Stimulated activated CD4-positive, alpha-beta T cell treated with anti-CD3 and anti-CD28 coated beads, Interleukin-1b, Interleukin-23, amount 100 ng/mL, for 48 hours (primary cell): ENCODE measurements around the gene ANGPTL2.
"Not testable (repeated sequence)": the region's sequence is repeated elsewhere in the genome, so short reads cannot be mapped to it uniquely, and the experiment has no call there.

Source experiments
- DNase-seq: peaks from one replicate; pipeline ENCODE4 v3.0.0-alpha.2; 2020

ANGPTL2 gene, protein sequence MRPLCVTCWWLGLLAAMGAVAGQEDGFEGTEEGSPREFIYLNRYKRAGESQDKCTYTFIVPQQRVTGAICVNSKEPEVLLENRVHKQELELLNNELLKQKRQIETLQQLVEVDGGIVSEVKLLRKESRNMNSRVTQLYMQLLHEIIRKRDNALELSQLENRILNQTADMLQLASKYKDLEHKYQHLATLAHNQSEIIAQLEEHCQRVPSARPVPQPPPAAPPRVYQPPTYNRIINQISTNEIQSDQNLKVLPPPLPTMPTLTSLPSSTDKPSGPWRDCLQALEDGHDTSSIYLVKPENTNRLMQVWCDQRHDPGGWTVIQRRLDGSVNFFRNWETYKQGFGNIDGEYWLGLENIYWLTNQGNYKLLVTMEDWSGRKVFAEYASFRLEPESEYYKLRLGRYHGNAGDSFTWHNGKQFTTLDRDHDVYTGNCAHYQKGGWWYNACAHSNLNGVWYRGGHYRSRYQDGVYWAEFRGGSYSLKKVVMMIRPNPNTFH

DNA sequence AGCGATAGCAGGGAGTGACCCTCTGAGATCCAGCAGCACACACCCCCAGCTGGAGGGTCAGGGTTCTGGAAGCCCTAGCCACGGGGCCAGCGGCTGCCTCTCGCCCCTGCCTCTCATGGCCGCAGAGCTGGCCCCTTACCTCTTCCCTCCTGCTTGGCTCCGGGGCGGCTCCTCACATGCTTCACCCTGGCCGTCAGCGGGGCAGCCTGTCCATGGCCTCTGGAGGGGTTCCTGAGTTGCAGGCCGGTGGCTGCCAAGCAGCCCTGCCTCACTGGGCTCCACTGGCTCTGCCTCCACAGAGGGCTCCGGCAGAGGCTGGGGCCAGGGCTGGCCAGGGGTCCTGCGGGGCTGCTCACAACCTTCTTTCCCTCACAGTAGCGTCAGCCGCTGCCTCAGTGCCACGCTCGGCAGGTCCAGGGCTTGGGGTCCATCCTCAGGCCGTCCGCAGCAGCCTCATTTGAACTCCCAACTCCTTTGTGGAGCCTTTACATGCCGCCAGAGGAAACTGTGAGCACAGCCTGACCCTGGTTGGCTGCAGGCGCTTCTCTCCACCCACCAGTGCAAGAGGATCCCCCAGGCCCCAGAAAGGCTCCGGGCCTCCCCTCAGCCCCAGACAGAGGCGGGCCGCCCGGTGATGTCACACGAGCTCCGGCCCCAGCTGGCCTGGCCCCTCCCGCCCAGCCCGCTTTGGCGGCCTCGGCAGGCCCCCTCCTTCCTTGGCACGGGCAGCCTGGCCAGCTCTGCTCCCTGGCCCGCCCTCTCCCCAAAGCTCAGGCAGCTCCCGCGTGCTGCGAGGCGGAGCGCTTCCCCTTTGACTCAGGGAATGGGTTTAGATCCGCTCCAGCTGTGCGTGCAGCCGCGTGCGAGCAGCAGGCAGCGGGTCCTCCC, at the start of gene ANGPTL2:
ANGPTL2 (minus strand) TSS at position 460 of the 888 bp plus-strand sequence. CDS start 13,904 bp downstream, outside the sequence.
- peak; percentile 32 for DNase-seq

DNA sequence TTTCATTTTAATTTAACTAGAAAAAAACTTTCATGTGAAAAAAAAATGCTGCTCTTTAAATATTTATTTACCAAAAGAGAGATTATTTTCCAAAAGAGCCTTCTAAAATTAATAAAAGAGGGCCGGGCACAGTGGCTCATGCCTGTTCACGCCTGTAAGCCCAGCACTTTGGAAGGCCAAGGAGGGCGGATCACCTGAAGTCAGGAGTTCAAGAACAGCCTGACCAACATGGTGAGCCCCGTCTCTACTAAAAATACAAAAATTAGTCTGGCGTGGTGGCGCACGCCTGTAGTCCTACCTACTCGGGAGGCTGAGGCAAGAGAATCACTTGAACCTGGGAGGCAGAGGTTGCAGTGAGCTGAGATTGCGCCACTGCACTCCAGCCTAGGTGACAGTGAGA, 48.9 kb upstream of the ANGPTL2 start:
- DNase-seq: not testable (repeated sequence)

DNA sequence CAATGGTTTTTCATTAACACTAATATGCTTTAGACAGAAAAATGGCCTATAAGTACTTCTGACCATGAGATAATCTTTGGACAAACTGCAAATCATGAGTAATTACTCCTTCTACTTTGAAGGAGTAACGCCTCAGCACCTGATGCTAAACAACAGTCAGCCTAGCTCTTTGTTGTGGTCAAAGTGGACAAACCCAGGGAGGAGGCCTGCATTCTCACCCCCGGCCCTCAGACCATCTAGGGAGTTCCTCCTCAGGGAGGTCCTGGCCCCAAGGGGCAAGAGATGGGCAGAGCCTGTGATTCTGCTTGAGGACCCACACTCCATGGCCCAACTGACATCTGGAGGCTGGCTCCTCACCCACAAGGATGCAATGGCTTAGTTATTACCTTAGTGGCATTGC, 48.2 kb upstream of the ANGPTL2 start:
- no peak for DNase-seq

DNA sequence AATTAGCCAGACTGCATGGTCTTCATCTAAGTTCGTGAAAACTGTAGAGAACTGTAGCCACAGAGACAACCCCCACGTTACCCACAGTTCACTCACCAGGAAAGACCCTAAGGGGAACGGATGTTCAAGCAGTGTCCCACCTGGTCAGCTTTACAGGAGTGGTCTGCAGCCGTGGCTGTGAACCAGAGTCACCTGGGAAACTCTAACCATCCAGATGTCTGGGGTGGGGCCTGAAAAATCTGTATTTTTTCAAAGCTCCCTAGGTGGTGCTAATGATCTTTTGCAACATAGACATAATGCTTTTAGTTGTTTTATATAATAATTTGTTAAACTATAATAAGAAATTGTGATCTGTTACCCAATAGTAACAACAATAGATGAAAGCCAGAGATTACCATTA, 47.7 kb upstream of the ANGPTL2 start:
- no peak for DNase-seq

DNA sequence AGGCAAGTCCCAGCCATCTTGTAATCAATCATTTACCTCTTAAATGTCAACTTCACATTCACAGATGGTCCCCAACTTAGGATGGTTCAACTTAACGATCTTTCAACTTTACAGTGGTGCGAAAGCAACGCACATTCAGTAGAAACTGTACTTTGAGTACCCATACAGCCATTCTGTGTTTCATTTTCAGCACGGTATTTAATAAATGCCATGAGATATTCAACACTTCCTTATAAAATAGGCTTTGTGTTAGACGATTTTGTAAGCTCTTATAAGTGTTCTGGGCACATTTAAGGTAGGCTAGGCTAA, 47.1 kb upstream of the ANGPTL2 start:
- no peak for DNase-seq

DNA sequence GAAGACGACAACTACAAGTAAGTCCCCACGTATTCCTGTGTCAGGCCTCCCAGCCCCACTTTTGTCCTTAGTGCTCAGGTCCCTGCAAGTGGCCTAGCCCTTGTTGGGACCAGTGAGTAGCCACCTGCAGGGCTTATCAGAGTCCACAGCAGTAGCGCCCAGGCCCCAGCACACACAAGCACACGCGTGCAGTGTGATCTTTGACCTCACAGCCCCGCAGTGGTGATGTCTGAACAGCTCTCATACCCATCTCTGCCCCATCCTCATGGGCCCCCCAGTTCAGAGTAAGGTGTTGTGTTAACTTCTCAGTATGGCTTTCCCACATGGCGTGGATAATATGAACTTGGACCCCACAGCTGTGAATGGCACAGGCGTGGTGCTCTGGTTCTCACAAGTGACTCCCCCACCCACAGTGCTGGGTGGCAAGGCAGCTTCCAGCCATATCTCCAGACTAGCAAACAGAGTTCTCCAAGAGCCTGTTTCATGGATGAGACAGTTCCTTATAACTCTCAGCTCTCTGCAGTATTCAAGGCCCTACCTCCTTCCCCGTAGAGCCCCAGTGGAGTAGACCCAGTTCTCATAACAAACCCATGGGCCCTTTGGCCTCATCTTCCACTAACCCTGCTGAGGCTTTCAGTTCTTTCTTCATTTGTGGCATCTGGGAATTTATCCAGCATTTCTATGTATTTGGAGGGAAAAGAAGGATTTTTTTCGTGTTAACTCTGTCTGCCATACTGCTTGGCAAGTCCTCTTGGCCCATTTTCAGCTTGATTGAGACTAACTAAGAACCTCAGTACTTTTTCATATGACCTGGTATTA, 46.5 kb upstream of the ANGPTL2 start:
- no peak for DNase-seq

DNA sequence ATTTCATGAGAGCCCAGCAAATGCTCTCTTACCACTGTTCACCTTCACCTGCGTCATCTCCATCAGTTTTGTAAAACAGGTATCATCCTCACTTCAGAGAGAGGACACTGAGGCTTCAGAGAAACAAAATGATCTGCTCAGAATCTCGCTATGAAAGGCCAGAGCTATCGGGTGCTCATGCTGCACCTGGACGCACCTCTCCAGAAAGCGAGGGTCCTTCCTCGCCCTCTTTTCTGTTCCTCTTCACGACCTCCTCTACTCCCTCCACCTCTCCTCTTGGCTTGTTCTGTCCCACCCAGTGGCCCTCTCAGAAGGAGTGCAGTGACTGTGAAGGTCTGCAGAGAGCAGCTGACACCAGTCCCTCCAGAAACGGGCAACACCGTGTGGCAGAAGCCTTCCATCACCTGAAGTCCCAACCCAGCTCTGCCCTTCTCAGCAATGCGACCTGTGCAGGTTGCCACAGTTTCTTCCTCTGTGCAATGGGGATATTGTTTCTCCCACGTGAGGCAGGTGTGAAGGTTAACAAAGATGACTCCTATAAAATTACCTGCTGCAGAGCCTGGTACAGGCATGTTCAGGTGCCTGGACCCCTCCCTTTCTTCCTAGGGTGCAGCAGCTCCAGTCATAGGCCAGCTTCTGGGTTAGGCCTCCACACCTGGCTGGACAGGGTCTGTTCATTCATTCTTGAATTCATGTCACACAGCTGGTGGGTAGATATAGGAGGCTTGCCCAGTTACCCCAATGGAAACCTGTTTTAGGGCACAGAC, 45.3 kb upstream of the ANGPTL2 start:
- DNase-seq: no peak

DNA sequence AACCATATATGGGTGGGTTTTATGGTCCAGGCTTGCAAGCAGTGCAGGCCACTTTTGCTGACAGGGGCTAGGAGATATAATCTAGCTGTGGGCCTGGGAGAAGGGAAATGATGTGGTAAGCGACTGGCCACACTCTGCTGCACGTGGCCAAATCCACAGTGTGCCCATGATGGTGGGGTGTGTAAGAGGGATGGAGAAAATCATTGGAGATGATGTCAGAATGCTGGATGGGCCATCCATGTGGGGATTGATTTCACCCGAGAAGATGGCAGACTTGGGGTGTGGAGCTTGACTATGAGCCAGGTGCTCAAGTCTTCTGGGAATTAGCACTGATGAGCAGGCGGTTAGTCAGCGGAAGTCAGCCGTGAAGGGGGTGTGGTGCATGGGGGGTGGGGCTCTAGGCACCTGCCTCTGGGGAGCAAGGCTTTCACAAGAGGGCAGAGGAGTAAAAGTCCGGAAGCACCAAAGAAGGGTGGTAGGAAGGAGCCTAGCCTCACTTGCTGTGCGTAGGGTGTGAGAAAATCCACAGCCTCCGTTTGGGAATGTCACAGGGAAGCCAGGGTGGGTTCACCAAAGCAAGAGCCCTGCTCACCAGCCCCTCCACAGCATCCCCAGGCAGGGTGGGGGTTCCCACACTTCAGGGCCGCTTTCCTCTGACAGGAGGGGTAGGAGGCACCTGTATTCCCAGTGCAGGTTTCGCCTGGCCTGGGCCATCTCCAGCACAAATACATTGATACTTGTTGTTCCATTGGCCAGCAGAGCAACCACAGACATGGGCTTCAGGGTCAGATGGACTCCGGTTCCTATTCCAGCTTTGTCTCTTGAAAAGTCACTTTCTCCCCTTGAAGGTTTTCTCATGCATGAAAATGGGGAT, 44.5 kb upstream of the ANGPTL2 start:
- no peak for DNase-seq

DNA sequence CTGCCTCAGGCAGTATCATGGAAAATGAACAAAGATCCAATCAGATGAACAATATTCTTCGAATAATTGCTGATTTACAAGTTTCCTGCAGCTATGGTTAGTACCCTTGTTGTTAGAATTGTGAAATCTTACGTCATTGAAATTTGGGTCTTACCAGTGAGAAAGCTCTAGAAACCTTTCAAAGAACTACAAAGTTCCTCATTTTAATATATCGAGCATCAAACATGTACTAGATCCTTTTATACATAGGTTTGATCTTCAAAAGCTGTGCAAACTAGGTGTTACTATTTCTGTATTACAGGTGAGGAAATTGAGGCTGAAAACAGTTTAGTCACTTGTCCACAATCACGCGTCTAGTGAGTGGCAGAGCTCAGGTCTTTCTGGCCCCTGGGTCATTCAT, 43.7 kb upstream of the ANGPTL2 start:
- no peak for DNase-seq

DNA sequence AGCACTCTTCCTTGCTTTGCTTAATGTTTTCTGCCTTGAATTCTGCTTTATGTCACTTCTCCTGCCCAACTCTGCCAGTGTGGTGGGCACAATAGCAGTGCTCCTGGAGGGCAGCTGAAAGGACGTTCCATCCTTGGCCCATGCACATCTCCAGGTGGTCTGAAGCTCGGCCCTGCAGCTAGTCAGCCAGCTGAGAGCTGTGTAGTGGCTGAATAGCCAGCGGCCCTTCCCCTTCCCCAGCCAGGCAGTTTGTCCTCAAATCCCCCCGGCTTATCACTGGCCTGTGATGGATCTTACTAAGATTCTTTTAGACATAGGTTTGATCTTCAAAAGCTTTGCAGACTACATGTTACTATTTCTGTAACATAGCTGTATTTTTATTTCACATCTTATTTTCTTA, 42.7 kb upstream of the ANGPTL2 start:
- no peak for DNase-seq

DNA sequence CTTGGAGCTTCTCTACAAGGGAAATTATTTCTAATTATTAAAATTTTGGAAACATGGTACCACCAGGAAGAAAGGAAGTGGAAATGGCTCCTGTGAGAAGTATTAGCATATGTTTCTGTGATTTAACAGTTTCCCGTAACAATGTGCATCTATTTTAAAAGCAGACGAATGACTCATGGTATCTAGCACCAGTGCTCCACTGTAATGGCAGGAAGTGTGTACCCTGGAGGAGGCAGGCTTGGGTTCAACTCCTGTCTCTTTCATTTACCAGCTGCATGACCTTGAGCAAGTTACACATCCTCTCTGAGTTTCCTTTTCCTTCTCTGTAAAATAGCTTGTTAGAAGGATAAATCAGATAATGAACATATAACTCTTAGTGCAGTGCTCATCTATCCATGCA, 41.0 kb upstream of the ANGPTL2 start:
- peak; percentile 11 for DNase-seq

DNA sequence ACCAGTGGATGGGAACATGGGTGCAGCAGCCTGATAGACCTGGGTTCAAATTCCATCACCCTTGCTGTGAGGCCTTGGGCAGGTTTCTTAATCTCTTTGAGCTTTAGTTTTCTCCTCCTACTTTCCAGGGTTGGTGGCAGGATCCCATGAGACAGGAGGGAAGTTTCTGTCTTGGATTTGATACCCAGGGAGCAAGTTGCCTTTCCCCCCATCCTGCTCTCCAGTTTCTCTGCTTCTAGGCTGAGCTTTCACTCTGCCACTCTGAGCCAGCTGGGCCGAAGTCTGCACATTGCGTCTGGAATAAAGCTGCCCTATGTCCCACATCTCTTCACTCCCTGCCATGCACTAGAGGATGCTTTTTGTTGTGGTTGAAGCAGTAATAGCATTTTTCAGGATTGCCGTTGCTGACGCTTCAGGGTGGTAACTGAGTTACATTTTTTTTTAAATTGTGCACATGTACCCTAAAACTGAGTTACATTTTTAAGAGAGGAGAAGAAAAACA, 40.5 kb upstream of the ANGPTL2 start:
- DNase-seq: no peak

DNA sequence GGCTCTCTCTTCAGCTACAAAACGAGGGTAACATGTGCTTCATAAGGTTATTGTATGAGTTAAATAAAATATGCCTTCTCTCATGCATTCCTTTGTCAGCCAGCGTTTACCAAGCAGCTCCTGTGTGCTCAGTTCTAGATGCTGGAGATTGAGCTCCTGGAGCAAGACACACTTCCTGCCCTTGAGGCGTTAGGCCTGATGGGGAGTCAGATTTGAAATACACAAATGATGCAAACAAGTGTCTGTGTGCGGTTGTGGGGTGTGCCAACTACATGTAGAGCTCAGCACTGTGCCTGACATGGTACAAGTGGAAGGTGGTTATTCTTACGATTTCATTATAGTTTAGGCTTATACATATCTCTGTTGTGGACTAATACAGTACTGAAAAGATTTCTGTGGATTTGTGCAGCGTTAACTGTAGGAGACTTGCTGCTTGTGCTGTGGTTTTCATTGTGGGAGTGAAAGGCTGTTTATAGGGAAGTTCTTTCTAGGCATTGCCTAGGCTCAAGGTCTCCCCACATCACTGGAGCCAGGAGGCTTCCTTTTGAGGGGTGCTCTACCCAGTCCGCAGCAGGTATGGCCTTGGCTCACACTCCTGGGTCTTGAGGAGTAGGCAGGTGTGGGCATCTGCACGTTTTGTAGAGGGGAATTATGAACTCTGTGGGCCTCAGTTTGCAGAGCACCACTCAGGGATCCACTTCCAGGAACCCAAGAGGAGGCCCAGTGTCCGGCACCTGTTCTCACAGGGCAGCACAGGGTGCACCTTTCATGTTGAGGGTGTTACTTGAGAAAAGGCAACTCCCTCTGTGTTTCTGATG, 39.8 kb upstream of the ANGPTL2 start:
- no peak for DNase-seq

DNA sequence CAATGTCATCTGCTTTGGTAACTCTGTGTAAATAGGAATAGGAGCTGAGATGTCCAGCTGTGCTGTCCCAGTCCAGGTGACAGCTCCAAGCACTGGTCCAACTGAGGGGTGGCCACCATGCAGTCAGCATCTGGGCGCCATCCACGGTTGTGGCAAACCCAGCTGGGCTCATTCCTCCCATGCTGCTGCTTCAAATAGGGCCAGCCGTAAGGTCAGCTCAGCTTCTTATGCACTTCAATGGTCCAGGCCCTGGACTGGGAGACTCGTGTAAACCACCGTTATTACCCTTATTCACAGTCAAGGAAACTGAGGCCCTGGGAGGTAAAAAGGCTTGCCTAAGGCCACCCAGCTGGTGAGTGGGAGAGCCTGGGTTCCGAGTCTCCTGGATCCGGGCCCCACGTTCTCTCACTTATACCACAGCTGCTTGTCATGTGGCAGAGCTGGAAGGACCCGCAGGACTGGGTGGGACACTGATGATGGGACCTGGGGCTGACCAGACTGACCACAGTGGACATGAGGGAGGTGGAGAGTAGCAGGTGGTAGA, 38.7 kb upstream of the ANGPTL2 start:
- no peak for DNase-seq

DNA sequence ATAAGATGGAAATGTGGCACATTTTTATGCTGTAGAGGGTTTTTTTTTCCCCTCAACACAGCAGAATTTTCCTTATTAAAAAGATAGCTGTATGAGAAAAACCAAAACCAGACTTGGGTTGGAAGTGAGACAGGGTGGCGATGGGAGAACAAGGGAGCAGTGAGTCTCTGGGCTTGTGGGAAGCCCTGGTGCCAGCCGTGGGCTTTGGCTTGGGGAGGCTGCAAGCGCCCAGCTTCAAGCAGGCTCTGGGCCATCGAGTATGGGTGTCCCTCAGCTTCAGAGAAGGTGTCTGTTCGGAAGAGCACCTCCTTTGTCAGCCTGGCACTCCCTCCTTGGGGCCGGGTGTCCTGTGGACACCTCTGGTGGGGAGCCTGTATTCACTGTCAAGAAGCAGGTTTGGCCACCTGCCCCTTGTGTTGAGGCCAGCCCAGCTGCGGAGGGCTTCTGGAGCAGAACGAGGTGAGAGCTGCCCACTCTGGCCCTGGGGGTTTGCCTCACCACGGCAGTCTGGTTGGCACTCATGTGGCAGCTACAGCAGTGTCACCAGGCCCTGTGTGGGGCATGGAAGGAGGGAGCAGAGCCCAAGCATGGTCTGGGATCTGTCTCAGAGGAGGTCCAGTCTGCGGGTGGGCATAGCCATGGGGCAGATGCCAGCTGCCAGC, 37.6 kb upstream of the ANGPTL2 start:
- DNase-seq: no peak

DNA sequence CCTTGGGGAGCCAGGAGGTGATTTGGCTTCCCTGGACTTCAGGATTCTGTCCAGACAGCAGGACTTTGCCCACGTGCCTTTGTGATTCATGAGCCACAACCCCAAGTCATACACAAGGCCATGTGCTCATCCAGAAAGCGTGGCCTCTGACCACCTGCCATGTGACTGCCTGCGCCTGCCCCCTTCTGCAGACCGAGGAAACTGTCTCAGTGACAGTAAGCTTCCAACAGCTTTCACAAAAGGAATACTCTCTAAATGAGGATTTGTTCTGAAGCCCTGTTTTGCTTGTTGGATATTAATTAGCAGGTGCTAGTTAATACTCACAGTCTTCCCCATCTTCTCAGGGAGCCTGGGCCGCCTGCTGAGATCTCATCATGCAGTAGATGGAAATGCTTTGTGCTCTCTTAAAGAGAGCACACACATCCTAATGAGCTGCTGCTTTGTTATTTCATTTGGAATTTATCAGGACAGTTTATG, 36.9 kb upstream of the ANGPTL2 start:
- DNase-seq: no peak

DNA sequence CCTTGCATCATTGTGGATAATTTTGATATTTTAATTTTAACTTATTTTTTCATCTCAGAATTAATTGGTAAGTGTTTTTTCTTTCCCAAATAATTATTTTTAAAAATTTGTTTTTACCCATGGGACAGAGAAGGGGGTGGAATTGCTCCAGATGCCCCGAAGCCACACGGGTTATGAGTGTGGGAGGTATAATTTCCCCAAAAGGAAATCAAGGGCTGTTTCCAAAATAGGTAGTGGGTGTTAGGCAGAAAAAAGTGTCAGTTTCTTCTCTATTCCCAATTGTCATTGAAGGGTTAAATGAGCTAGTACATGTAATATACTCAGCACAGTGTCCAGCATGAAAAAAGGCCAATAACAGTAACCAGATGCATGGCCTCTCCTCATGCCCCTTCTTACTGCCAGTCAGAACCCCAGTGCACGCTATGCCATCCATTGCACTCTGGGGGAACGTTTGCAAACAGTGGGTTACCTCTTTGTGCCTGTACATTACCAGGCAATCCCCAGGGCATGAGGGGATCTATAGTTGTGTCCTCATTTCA, 36.4 kb upstream of the ANGPTL2 start:
- no peak for DNase-seq

DNA sequence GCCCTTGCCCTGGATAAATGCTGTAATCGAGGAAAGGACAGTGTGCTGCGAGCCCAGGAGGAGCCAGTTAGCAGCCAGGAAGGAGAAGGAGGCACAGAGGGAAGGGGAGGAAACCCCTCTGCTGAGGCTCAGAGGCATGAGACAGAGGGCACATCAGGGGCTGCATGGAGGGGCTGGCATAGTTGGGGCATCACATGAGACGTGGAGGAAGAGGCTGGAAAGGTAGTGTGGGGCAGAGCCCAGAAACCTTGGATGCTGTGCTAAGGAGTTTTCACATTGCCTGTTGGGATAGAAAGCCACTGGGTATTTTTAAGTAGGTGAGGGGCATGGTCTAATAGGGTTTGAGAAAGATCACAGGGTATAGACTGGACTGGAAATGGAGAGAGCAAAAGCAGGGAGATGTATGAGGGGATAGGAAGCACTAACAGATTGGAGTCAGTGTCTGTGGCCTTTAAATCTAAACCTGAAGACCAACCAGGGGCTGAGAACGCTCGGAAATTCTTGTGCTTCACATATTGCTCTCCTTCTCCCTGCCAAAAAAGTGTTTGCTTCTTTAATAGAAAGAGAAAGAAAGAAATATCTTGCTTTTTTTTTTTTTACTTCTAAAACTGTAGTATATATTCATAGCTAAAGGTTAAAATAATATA, 33.0 kb upstream of the ANGPTL2 start:
- no peak for DNase-seq
